ENCODE results near the gene SNAPC3.
A peak's percentile ranks its signal among the peaks of the same experiment; 100 is the strongest.

- no peak for TF ChIP-seq EZH2 (IDR thresholded peaks at IDR 0.05; ENCODE audit: borderline replicate concordance, low read depth, low read length, severe bottlenecking)
- no peak for TF ChIP-seq CTCF (IDR thresholded peaks at IDR 0.05; ENCODE audit: extremely low read depth in 1 of 2, insufficient read depth in 1 of 2, low read depth in 1 of 2, low read length in 2 of 2)
- TF ChIP-seq GATA2 (IDR thresholded peaks at IDR 0.05; ENCODE audit: insufficient read depth, insufficient read length, low read depth, low read length): no peak
- peak; percentile 93 for TF ChIP-seq POLR2AphosphoS5 (IDR thresholded peaks at IDR 0.05; ENCODE audit: insufficient read depth, low read depth, low read length)
- no peak for TF ChIP-seq FOS (IDR thresholded peaks at IDR 0.05; ENCODE audit: borderline replicate concordance, insufficient read depth, low read length)
- peak; percentile 88 for TF ChIP-seq POLR2A (IDR thresholded peaks at IDR 0.05; ENCODE audit: low read depth, low read length)
- TF ChIP-seq MAX (IDR thresholded peaks at IDR 0.05; ENCODE audit: insufficient read depth, insufficient read length): peak; percentile 41
Measured at GRCh38 chr9:15422372-15423230, at the start of gene SNAPC3.
